ENCODE results near the gene PRSS50.

GRCh38 chr3:46703013-46703520, 14.6 kb downstream of the PRSS50 start:
- TF ChIP-seq GATA1 (IDR thresholded peaks at IDR 0.05; ENCODE audit: low read depth, low read length) (no peak), POLR2A (IDR thresholded peaks at IDR 0.05; ENCODE audit: low read length) (no peak)

Data from erythroblast (primary cell).